Neural progenitor cell (in vitro differentiated cells): ENCODE results near the gene PRKCI. TPM values are rescaled to one million over a fixed set of nuclear protein-coding genes. Genes with fewer than 3 reads are reported as not detected.
"Not testable (repeated sequence)": the region's sequence is repeated elsewhere in the genome, so short reads cannot be mapped to it uniquely, and the experiment has no call there.

Experiments
- DNase-seq: peaks from one replicate; pipeline ENCODE4 v3.0.0-alpha.2; 2016; ENCODE audit warnings: low spot score
- H2AFZ ChIP-seq: fragments of 200-600 bp; sonication (generic); replicated peaks from 2 replicates; pipeline ENCODE4 v1.6.1; 2016; ENCODE audit warnings: antibody characterized with exemption
- H3F3A ChIP-seq: fragments of 200-600 bp; sonication (generic); 2 replicates; pipeline ENCODE4 v1.6.1; 2016; ENCODE audit warnings: antibody characterized with exemption, low read depth
- H3K27ac ChIP-seq: fragments of 200-600 bp; sonication (generic); 2 replicates; pipeline ENCODE4 v1.5.1; 2016; ENCODE audit warnings: mild to moderate bottlenecking
- H3K27me3 ChIP-seq: fragments of 200-600 bp; sonication (generic); 2 replicates; pipeline ENCODE4 v1.6.1; 2016; ENCODE audit warnings: mild to moderate bottlenecking, moderate library complexity
- H3K36me3 ChIP-seq: fragments of 200-600 bp; sonication (generic); 2 replicates; pipeline ENCODE4 v1.5.1; 2016
- H3K4me1 ChIP-seq: fragments of 200-600 bp; sonication (generic); 2 replicates; pipeline ENCODE4 v1.6.1; 2016; ENCODE audit warnings: mixed run types
- H3K4me2 ChIP-seq: fragments of 200-600 bp; sonication (generic); 2 replicates; pipeline ENCODE4 v1.6.1; 2016
- H3K4me3 ChIP-seq: fragments of 200-600 bp; sonication (generic); 2 replicates; pipeline ENCODE4 v1.5.1; 2016
- H3K79me2 ChIP-seq: fragments of 200-600 bp; sonication (generic); 2 replicates; pipeline ENCODE4 v1.6.1; 2016; ENCODE audit warnings: low read depth
- H3K9ac ChIP-seq: fragments of 200-600 bp; sonication (generic); 2 replicates; pipeline ENCODE4 v1.6.1; 2016
- H3K9me3 ChIP-seq: fragments of 200-600 bp; sonication (generic); 2 replicates; pipeline ENCODE4 v1.5.1; 2016; ENCODE audit warnings: low read depth
- H4K20me1 ChIP-seq: fragments of 200-600 bp; sonication (generic); 2 replicates; pipeline ENCODE4 v1.6.1; 2016; ENCODE audit warnings: low read depth
- H3K27ac Mint-ChIP-seq: 3 replicates; pipeline ENCODE4 v1.8.0; 2021; ENCODE audit warnings: mixed read lengths
- H3K27me3 Mint-ChIP-seq: 2 replicates; pipeline ENCODE4 v1.8.0; 2022; ENCODE audit warnings: low read depth, mild to moderate bottlenecking, inconsistent platforms, moderate library complexity, mixed read lengths; ENCODE audit not compliant: insufficient read depth
- H3K36me3 Mint-ChIP-seq: 3 replicates; pipeline ENCODE4 v1.8.0; 2021; ENCODE audit warnings: mixed read lengths
- H3K4me1 Mint-ChIP-seq: 3 replicates; pipeline ENCODE4 v1.8.0; 2021; ENCODE audit warnings: mixed read lengths
- H3K4me3 Mint-ChIP-seq: 3 replicates; pipeline ENCODE4 v1.8.0; 2021; ENCODE audit warnings: mild to moderate bottlenecking, moderate library complexity, mixed read lengths
- H3K9me3 Mint-ChIP-seq: 3 replicates; pipeline ENCODE4 v1.8.0; 2020; ENCODE audit warnings: mixed read lengths
- EZH2 ChIP-seq: fragments of 200-600 bp; sonication (generic); IDR thresholded peaks from 2 replicates; pipeline ENCODE4 v1.6.1; 2017; ENCODE audit warnings: antibody characterized with exemption, mild to moderate bottlenecking, moderate library complexity
- EZH2phosphoT487 ChIP-seq: fragments of 200-600 bp; sonication (generic); IDR thresholded peaks from 2 replicates; pipeline ENCODE4 v1.6.1; 2017; ENCODE audit warnings: antibody characterized with exemption
- total RNA-seq: library from RNA; depleted of rRNA; stranded (reverse); fragments of >200 nt; gene quantifications from 2 replicates; pipeline ENCODE4 v1.2.3, GENCODE V29; 2015; ENCODE audit warnings: low replicate concordance
- TF ChIP-seq, protein P1 (sequence below): fragments of 200-600 bp; sonication (generic); IDR thresholded peaks from 2 replicates; pipeline ENCODE4 v1.5.1; 2017; ENCODE audit warnings: antibody characterized with exemption, mild to moderate bottlenecking

The PRKCI gene
- total RNA-seq, 1 donor from 2014 or later, result 87.8 TPM

DNA sequence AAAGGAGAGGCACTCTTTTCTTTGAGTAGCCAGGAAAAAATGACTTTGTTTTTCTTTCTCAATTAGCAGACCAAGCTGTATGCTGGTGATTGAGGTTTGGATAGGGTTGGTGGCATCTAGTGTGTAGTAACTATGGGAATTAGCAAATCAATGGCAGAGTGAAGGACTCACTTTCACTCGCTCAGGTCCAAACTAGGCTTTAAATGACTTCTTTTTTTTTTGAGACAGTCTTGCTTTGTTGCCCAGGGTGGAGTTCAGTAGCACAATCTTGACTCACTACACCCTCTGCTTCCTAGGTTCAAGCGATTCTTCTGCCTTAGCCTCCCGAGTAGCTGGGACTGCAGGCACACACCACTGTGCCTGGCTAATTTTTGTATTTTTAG lies 35.9 kb downstream of the PRKCI start:
- Histone ChIP-seq H2AFZ (no peak overlapping the region), H3K4me2 (no peak overlapping the region), H3K27ac (no peak overlapping the region), H3K79me2 (peaks cover 34% of the 10 kb centered on the region), H3K27me3 (no peaks in the 10 kb centered on the region), H3K4me1 (no peaks in the 10 kb centered on the region), H3K36me3 (peaks cover 3% of the 10 kb centered on the region), H3K9ac (no peak overlapping the region), H3K9me3 (no peaks in the 10 kb centered on the region), H3F3A (no peaks in the 10 kb centered on the region), H3K4me3 (no peak overlapping the region), H4K20me1 (no peaks in the 10 kb centered on the region)
- Mint-ChIP-seq H3K4me1 (peaks cover under 1% of the 10 kb centered on the region), H3K9me3 (peaks cover 16% of the 10 kb centered on the region), H3K27ac (no peak overlapping the region), H3K4me3 (no peak overlapping the region), H3K27me3 (peaks cover 2% of the 10 kb centered on the region), H3K36me3 (peaks cover 30% of the 10 kb centered on the region)
- DNase-seq, result no peak
- TF ChIP-seq EZH2 (no peak), EZH2phosphoT487 (no peak)
- TF ChIP-seq, protein P1, sequence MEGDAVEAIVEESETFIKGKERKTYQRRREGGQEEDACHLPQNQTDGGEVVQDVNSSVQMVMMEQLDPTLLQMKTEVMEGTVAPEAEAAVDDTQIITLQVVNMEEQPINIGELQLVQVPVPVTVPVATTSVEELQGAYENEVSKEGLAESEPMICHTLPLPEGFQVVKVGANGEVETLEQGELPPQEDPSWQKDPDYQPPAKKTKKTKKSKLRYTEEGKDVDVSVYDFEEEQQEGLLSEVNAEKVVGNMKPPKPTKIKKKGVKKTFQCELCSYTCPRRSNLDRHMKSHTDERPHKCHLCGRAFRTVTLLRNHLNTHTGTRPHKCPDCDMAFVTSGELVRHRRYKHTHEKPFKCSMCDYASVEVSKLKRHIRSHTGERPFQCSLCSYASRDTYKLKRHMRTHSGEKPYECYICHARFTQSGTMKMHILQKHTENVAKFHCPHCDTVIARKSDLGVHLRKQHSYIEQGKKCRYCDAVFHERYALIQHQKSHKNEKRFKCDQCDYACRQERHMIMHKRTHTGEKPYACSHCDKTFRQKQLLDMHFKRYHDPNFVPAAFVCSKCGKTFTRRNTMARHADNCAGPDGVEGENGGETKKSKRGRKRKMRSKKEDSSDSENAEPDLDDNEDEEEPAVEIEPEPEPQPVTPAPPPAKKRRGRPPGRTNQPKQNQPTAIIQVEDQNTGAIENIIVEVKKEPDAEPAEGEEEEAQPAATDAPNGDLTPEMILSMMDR, result no peak

DNA sequence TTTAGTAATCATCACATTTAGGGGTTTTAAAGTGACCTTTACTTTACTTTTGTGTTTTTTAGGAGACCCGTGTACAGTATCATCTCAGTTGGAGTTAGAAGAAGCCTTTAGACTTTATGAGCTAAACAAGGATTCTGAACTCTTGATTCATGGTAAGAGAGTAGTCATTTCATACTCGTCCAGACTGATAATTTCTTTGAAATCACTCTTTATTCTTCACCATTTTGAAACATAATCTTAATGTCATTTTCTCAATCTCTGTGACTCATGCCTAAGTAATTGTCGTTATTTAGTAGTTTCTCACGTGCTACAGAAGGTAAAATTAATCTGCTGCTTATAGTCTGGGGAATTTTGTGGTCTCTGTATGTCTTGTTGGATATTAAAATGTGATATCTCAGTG lies 37.7 kb downstream of the PRKCI start:
- H2AFZ ChIP-seq, result no peak overlapping the region
- Mint-ChIP-seq H3K27me3 (peaks cover 2% of the 10 kb centered on the region), H3K27ac (no peak overlapping the region), H3K4me3 (no peak overlapping the region), H3K4me1 (peaks cover 2% of the 10 kb centered on the region), H3K9me3 (peaks cover 10% of the 10 kb centered on the region), H3K36me3 (peaks cover 20% of the 10 kb centered on the region)
- no peaks in the 10 kb centered on the region for H4K20me1 ChIP-seq
- no peak overlapping the region for H3K9ac ChIP-seq
- H3K27ac ChIP-seq, result no peak overlapping the region
- H3K4me3 ChIP-seq, result no peak overlapping the region
- DNase-seq, result no peak
- TF ChIP-seq EZH2 (no peak), EZH2phosphoT487 (no peak)
- TF ChIP-seq, protein P1, result no peak
- H3K79me2 ChIP-seq, result peaks cover 23% of the 10 kb centered on the region
- no peaks in the 10 kb centered on the region for H3K27me3 ChIP-seq
- no peaks in the 10 kb centered on the region for H3K4me1 ChIP-seq
- peaks cover 9% of the 10 kb centered on the region for H3K36me3 ChIP-seq
- H3K9me3 ChIP-seq, result no peaks in the 10 kb centered on the region
- no peak overlapping the region for H3K4me2 ChIP-seq
- no peaks in the 10 kb centered on the region for H3F3A ChIP-seq

DNA sequence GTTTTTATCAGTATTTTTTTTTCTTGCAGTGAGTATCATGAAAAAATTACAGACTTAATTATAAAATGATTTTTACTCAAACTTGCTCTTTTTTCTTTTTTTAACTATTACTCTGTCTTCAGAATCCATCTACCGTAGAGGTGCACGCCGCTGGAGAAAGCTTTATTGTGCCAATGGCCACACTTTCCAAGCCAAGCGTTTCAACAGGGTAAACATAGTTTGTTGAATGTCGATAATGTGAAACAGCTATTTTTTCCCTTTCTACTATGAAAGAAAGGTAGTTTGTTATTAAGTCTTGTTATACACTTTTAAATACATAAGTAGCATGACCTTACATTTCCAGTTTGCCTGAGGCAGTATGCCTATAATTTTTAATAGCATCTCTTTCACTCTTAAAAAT lies 45.6 kb downstream of the PRKCI start:
- DNase-seq, result no peak
- Histone ChIP-seq H4K20me1 (no peaks in the 10 kb centered on the region), H3K4me2 (no peak overlapping the region), H3K79me2 (peaks cover 3% of the 10 kb centered on the region), H3K9ac (no peak overlapping the region), H3K36me3 (peaks cover 17% of the 10 kb centered on the region), H3F3A (no peaks in the 10 kb centered on the region), H3K27me3 (no peaks in the 10 kb centered on the region), H3K4me1 (no peaks in the 10 kb centered on the region), H3K9me3 (no peaks in the 10 kb centered on the region), H3K4me3 (no peak overlapping the region), H3K27ac (no peak overlapping the region), H2AFZ (no peak overlapping the region)
- Mint-ChIP-seq H3K4me3 (no peak overlapping the region), H3K9me3 (no peaks in the 10 kb centered on the region), H3K27me3 (peaks cover 3% of the 10 kb centered on the region), H3K36me3 (peaks cover 25% of the 10 kb centered on the region), H3K4me1 (peaks cover 2% of the 10 kb centered on the region), H3K27ac (no peak overlapping the region)
- no peak for TF ChIP-seq EZH2phosphoT487
- TF ChIP-seq EZH2, result no peak
- TF ChIP-seq, protein P1, result no peak

DNA sequence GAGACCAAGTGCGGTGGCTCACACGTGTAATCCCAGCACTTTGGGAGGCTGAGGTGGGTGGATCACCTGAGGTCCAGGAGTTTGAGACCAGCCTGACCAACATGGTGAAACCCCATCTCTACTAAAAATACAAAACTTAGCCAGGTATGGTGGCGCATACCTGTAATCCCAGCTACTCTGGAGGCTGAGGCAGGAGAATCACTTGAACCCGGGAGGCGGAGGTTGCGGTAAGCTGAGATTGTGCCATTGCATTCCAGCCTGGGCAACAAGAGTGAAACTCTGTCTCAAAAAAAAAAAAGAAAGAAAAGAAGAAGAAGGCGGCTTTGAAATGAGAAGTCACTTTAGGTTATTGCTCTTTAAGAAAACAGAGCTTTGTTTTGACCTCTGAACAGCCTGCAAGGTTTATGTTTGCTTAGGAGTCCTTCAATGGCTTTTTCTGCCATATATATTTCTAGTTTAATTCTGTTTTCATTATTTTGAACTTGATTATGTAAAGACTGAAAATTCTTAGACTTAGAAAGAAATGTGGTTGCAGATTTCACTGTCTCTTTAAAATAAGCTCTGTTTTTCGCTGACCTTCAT lies 47.5 kb downstream of the PRKCI start:
- not testable (repeated sequence) for H3K27me3 ChIP-seq, DNase-seq, H3K4me2 ChIP-seq, H3K9me3 ChIP-seq, H3F3A ChIP-seq, H3K27me3 Mint-ChIP-seq, H3K27ac ChIP-seq, H3K4me1 ChIP-seq, H3K9me3 Mint-ChIP-seq, H3K4me3 Mint-ChIP-seq, H3K27ac Mint-ChIP-seq, H3K4me1 Mint-ChIP-seq, H3K79me2 ChIP-seq, H3K9ac ChIP-seq, H3K4me3 ChIP-seq, H3K36me3 ChIP-seq, H4K20me1 ChIP-seq, H2AFZ ChIP-seq
- peaks cover 26% of the 10 kb centered on the region for H3K36me3 Mint-ChIP-seq
